GM21360 (cell line): ENCODE data around the gene NPDC1.
"Not testable (repeated sequence)": the region's sequence is repeated elsewhere in the genome, so short reads cannot be mapped to it uniquely, and the experiment has no call there.

ENCODE experiments used
- ATAC-seq: cut with Tn5 transposase; IDR thresholded peaks from one replicate; pipeline ENCODE4 v1.9.1; 2021; ENCODE audit warnings: mild to moderate bottlenecking, moderate library complexity; ENCODE audit not compliant: unreplicated experiment

The NPDC1 gene

GRCh38 chr9:137041124-137041523 is 4.9 kb downstream of the NPDC1 start:
- no peak for ATAC-seq

- no peak for ATAC-seq
These were observed 5.4 kb downstream of the NPDC1 start for GRCh38 chr9:137040568-137040967.

DNA sequence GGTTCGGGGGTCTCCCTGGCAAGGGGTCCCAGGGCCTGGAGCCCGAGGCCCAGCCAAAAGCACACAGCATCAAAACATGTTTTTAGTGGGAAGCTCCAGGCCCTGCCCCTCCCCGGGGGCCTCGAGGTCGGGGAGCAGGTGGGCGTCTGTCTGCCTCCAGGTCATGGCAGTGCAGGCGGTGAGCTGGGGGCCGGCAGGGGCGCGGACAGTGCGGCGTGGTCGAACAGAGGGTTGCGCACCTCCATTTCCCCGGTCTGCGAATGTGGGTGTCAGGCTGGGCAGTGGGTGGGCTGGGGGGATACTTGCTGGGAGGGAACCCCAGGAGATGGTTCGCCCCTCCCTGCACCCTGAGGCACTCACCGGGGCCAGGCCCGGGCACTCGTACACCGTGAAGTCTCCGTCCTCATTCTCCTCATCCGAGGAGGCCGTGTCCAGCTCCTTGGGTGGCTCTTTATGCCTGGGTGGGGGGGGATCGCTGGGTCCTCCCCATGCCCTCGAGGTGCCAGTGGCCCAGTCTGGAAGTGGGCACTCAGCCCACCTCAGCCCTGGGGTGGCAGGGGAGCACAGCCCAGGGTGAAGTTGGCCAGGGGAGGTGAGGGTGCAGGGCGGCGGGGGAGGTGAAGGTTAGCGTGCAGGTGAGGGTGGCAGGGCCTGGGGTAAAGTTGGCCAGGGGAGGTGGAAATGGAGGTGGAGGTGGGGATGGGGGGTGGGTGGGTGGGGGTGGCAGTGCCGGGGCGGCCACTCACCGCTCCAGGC is 6.2 kb downstream of the NPDC1 start:
- ATAC-seq = no peak

GRCh38 chr9:137038916-137039315 is 7.1 kb downstream of the NPDC1 start:
- ATAC-seq = no peak

- no peak for ATAC-seq
These were observed 8.5 kb downstream of the NPDC1 start for GRCh38 chr9:137037483-137037882.

DNA sequence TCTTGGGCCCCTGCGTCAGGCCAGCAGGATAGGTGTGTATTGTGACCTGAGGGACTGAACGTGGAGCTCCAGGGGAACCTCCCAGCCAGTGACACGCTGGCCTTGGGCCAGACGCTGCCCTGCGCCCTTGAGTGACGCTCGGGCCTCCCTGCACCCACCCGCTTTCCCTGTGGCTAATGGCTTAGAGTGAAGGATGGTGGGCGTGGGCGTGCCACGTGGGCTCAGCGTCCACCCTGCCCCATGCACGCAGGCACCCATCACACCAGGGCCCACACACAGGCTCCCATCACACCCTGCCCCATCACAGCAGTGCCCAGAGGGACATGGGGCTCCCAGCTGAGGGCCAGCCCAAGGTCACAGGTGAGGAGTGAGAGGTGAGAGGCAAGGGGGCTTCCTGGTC is 8.9 kb downstream of the NPDC1 start:
- no peak for ATAC-seq

GRCh38 chr9:137035937-137036336 is 10.0 kb downstream of the NPDC1 start:
- ATAC-seq = no peak

- ATAC-seq = no peak
These were observed 10.5 kb downstream of the NPDC1 start for GRCh38 chr9:137035507-137035834.

- peak; percentile 60 for ATAC-seq
These were observed 11.1 kb downstream of the NPDC1 start for GRCh38 chr9:137034709-137035506.

DNA sequence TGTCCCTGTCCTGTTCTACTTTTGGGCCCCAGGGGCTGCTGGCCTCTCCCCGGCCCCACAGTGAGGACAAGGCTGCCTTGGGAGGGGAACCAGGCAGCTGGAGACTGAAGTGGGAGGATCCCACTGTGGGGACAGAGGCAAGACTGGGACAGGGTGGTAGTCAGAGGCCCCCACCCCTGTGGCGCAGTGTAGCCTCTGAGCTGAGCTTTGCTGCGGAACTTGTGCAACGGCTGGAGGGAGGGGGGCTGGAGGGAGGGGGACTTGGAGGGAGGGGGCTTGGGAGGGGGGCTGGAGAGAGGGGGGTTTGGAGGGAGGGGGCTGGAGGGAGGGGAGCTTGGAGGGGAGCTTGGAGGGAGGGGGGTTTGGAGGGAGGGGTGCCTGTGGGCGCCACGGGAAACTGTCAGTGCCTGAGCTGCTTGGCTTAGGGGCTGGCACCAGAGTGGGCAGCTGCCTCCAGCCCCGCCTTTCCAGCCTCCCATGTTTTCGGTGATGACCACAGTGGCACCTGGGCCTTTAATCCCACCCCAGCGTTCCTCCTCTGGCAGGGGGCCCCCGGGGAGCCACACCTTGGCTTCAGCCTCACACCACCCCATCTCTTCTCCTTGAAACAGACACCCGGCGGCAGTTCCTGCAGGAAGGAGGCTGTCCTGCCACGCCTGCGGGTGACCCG is 11.8 kb downstream of the NPDC1 start:
- ATAC-seq = no peak

DNA sequence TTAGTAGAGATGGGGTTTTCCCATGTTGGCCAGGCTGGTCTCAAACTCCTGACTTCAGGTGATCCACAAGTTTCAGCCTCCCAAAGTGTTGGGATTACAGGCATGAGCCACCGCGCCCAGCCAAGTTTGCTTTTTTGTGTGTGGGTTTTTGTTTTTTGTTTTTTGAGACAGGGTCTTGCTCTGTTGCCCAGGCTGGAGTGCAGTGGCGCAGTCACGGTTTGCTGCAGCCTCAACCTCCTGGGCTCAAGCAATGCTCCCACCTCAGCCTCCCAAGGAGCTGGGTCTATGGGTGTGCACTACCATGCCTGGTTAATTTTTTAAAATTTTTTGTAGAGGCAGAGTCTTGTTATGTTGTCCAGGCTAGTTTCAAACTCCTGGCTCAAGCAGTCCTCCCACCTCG is 12.5 kb downstream of the NPDC1 start:
- not testable (repeated sequence) for ATAC-seq

- ATAC-seq = no peak
These were observed 13.1 kb downstream of the NPDC1 start for GRCh38 chr9:137032858-137033257.

- ATAC-seq = no peak
These were observed 13.9 kb downstream of the NPDC1 start, which contains the start of gene FUT7 for GRCh38 chr9:137031904-137032640. FUT7 (minus strand) TSS chr9:137032088; CDS start chr9:137031991, 97 bp downstream.

- no peak for ATAC-seq
These were observed 15.1 kb downstream of the NPDC1 start for GRCh38 chr9:137030538-137031527.

DNA sequence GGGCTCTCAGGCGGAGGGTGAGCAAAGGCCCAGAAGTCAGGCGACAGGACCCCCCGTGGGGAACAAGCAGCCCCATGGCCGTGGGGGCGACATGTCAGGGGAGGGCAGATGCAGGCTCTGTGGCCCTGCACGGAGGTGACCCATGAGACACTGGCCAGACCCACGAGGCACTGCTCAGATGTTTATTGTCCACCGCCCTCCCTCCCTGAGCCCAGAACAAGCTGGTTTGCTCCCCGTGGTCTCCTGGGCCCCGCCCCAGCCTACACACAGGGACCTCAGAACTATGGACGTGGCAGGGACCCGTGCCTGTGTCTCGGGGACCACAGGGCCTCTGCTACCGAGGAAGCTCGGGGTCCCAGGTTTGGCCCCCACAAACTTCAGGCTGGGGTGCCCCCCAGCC is 16.0 kb downstream of the NPDC1 start:
- no peak for ATAC-seq

DNA sequence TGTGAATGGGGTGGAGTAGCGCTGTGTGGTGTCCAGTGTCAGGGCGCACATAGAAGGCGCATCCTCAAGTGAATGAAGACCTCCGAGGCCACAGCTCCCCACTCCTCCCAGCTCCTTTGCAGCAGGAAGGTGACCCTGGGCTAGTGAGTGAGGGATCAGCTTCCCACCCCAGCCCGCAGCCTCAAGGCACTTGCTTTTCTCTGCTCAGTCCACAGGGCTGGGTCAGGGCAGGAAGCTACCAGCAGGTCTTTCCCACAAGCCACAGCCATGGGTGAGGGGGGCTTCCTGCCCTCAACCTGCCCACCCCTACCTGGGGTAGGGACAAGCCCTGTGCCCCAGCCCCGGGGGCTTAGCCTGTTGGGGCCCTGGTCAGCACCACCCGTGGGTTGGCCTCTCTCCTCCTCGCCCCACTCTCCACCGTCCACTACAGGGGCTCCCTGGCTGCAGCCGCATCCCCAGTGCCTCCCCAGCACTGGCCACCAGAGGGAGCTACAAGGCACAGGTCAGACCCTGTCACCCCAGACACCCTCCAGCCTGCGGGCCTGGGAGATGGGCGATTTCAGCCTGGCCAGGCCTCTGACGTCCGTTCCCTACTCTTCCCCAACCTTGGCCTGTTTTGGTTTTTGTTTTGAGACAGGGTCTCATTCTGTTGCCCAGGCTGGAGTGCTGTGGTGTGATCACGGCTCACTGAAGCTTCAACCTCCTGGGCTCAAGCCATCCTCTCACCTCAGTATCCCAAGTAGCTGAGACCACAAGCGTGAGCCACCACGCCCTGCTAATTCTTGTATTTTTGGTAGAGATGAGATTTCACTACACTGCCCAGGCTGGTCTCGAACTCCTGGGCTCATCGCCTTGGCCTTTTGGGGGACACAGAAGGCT is 16.7 kb downstream of the NPDC1 start:
- no peak for ATAC-seq

DNA sequence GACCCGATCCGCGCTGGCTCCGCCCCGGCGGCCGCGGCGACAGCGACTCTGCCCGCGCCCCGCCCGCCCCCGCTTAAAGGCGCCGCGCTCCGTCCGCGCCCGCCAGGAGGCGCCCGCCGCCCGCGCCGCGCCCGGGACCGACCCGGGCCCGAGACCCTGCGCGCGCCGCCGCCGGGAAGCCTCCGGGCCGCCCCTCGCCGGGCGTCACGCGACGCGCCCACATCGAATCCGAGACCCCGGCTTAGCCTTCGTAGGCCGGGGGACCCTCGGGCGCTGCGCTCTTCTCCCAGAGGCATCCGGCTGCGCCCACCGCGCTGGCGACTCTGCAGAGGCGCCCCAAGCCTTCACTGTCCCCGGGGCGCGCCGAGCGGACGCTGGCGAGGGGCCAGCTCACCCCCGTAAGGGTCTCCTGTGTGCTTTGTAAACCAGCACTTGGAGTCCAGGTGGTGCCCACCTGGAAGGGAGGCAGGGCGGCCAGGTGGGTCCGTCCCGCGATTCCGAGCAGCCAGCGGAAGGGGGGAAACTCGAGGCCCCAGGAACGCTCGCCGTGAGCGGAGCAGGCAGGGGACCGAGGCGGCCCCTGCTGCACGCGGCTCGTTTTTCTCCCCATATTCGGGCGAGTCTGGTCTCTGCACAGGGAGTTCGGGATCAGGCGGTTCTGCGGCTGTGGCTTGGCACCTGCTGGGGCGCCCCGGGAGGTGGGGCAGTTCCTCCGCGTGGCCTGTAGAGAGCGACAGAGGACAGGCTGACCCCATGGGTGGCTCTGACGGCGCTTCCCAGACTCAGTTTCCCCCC is 17.5 kb downstream of the NPDC1 start:
- ATAC-seq = no peak
